Measurements from ENCODE around the gene TENM3.

TENM3 gene

GRCh38 chr4:182411391-182411790 is 168.2 kb downstream of the TENM3 start:
- Histone ChIP-seq H3K4me2 (ENCODE audit: low read length) (no peak overlapping the region), H3K4me3 (ENCODE audit: low read depth, low read length, poor library complexity, severe bottlenecking) (no peak overlapping the region), H3K9me3 (ENCODE audit: low read length) (no peaks in the 10 kb centered on the region), H4K20me1 (ENCODE audit: insufficient read depth, low read length) (no peaks in the 10 kb centered on the region), H3K36me3 (ENCODE audit: insufficient read depth, low read length) (no peaks in the 10 kb centered on the region), H3K9me2 (ENCODE audit: low read depth, low read length) (no peaks in the 10 kb centered on the region), H3K27ac (ENCODE audit: low read depth, low read length, poor library complexity, severe bottlenecking) (no peak overlapping the region), H3K27me3 (ENCODE audit: insufficient read depth, low read length) (no peaks in the 10 kb centered on the region), H3K4me1 (ENCODE audit: insufficient read depth, low read length, severe bottlenecking) (no peaks in the 10 kb centered on the region), H3K9ac (ENCODE audit: low read length) (no peak overlapping the region), H3K79me2 (ENCODE audit: insufficient read depth, low read length) (no peaks in the 10 kb centered on the region), H2AFZ (ENCODE audit: low read length) (no peak overlapping the region), H3F3A (ENCODE audit: insufficient read depth, low read length) (no peaks in the 10 kb centered on the region)
- TF ChIP-seq, protein P1, sequence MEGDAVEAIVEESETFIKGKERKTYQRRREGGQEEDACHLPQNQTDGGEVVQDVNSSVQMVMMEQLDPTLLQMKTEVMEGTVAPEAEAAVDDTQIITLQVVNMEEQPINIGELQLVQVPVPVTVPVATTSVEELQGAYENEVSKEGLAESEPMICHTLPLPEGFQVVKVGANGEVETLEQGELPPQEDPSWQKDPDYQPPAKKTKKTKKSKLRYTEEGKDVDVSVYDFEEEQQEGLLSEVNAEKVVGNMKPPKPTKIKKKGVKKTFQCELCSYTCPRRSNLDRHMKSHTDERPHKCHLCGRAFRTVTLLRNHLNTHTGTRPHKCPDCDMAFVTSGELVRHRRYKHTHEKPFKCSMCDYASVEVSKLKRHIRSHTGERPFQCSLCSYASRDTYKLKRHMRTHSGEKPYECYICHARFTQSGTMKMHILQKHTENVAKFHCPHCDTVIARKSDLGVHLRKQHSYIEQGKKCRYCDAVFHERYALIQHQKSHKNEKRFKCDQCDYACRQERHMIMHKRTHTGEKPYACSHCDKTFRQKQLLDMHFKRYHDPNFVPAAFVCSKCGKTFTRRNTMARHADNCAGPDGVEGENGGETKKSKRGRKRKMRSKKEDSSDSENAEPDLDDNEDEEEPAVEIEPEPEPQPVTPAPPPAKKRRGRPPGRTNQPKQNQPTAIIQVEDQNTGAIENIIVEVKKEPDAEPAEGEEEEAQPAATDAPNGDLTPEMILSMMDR (IDR thresholded peaks at IDR 0.05; ENCODE audit: low read length), result no peak
- TF ChIP-seq EZH2 (IDR thresholded peaks at IDR 0.05; ENCODE audit: borderline replicate concordance, low read length), result no peak

DNA sequence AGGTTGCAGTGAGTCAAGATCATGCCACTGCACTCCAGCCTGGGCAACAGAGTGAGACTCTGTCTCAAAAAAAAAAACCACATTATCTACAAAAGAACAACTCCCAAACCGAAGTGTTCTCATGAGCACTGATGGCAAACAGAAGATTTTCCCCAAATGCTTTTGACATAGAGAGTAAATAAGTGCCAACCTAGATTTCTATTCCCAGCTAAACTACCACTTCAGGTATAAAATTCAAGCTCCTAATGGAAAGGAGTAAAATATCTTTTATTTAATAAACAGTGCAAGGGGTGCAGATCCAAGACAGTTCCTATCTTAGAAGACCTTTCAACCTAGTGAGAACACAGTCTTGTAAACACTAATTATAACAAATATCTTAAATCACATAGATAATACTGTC is 170.3 kb downstream of the TENM3 start:
- H3K4me3 ChIP-seq (ENCODE audit: low read depth, low read length, poor library complexity, severe bottlenecking), result no peak overlapping the region
- H3K27ac ChIP-seq (ENCODE audit: low read depth, low read length, poor library complexity, severe bottlenecking), result no peak overlapping the region
- no peaks in the 10 kb centered on the region for H3K9me3 ChIP-seq (ENCODE audit: low read length)
- H3K27me3 ChIP-seq (ENCODE audit: insufficient read depth, low read length), result no peaks in the 10 kb centered on the region
- no peaks in the 10 kb centered on the region for H3F3A ChIP-seq (ENCODE audit: insufficient read depth, low read length)
- H2AFZ ChIP-seq (ENCODE audit: low read length), result no peak overlapping the region
- H3K4me1 ChIP-seq (ENCODE audit: insufficient read depth, low read length, severe bottlenecking), result no peaks in the 10 kb centered on the region
- no peaks in the 10 kb centered on the region for H4K20me1 ChIP-seq (ENCODE audit: insufficient read depth, low read length)
- H3K79me2 ChIP-seq (ENCODE audit: insufficient read depth, low read length), result no peaks in the 10 kb centered on the region
- TF ChIP-seq EZH2 (IDR thresholded peaks at IDR 0.05; ENCODE audit: borderline replicate concordance, low read length), result no peak
- TF ChIP-seq, protein P1 (IDR thresholded peaks at IDR 0.05; ENCODE audit: low read length), result no peak
- H3K9ac ChIP-seq (ENCODE audit: low read length), result no peak overlapping the region
- no peaks in the 10 kb centered on the region for H3K36me3 ChIP-seq (ENCODE audit: insufficient read depth, low read length)
- no peaks in the 10 kb centered on the region for H3K9me2 ChIP-seq (ENCODE audit: low read depth, low read length)
- no peak overlapping the region for H3K4me2 ChIP-seq (ENCODE audit: low read length)

- no peak for TF ChIP-seq EZH2 (IDR thresholded peaks at IDR 0.05; ENCODE audit: borderline replicate concordance, low read length)
- TF ChIP-seq, protein P1 (IDR thresholded peaks at IDR 0.05; ENCODE audit: low read length), result no peak
- Histone ChIP-seq H3F3A (ENCODE audit: insufficient read depth, low read length) (no peaks in the 10 kb centered on the region), H3K79me2 (ENCODE audit: insufficient read depth, low read length) (no peaks in the 10 kb centered on the region), H4K20me1 (ENCODE audit: insufficient read depth, low read length) (no peaks in the 10 kb centered on the region), H3K4me1 (ENCODE audit: insufficient read depth, low read length, severe bottlenecking) (no peaks in the 10 kb centered on the region), H3K4me2 (ENCODE audit: low read length) (no peak overlapping the region), H2AFZ (ENCODE audit: low read length) (no peak overlapping the region), H3K9me3 (ENCODE audit: low read length) (no peaks in the 10 kb centered on the region), H3K4me3 (ENCODE audit: low read depth, low read length, poor library complexity, severe bottlenecking) (no peak overlapping the region), H3K9me2 (ENCODE audit: low read depth, low read length) (no peaks in the 10 kb centered on the region), H3K9ac (ENCODE audit: low read length) (no peak overlapping the region), H3K27me3 (ENCODE audit: insufficient read depth, low read length) (no peaks in the 10 kb centered on the region), H3K27ac (ENCODE audit: low read depth, low read length, poor library complexity, severe bottlenecking) (no peak overlapping the region), H3K36me3 (ENCODE audit: insufficient read depth, low read length) (no peaks in the 10 kb centered on the region)
These were observed 171.9 kb downstream of the TENM3 start for GRCh38 chr4:182415116-182415515.
